ENCODE measurements around the gene SLC25A25.
"Not testable (repeated sequence)": the region's sequence is repeated elsewhere in the genome, so short reads cannot be mapped to it uniquely, and the experiment has no call there.

Gene SLC25A25

DNA sequence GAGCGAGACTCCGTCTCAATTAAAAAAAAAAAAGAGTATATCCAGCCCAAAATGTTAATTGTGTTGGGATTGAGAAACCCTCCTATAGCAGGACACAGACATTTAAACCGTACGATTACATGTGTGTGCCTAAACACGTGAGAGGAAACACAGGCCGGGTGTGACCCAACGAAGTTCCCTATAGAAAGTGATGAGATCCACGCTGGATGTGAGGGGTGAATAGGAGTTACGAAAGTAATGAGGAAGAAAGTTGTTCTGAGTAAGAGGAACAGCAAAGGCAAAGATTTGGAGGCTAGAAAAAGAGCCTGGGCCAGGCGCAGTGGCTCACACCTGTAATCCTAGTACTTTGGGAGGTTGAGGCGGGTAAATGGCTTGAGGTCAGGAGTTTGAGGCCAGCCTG lies 14.5 kb upstream of the SLC25A25 start:
- no peak for ATAC-seq

DNA sequence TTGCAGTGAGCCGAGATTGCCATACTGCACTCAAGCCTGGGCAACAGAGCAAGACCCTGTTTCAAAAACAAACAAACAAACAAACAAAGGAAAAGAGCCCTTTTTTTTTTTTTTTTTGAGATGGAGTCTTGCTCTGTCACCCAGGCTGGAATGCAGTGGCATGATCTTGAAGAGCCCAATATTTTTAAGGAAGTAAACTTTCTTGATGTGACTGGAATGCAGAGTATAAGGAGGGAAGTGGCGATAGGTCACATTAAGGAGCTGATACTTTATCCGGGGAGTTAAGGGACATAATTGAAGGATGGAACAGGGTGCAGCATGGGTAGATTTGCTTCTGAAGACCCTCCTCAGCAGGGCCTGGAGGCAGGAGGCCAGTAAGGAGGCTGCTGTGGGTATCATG lies 13.9 kb upstream of the SLC25A25 start:
- no peak for ATAC-seq

DNA sequence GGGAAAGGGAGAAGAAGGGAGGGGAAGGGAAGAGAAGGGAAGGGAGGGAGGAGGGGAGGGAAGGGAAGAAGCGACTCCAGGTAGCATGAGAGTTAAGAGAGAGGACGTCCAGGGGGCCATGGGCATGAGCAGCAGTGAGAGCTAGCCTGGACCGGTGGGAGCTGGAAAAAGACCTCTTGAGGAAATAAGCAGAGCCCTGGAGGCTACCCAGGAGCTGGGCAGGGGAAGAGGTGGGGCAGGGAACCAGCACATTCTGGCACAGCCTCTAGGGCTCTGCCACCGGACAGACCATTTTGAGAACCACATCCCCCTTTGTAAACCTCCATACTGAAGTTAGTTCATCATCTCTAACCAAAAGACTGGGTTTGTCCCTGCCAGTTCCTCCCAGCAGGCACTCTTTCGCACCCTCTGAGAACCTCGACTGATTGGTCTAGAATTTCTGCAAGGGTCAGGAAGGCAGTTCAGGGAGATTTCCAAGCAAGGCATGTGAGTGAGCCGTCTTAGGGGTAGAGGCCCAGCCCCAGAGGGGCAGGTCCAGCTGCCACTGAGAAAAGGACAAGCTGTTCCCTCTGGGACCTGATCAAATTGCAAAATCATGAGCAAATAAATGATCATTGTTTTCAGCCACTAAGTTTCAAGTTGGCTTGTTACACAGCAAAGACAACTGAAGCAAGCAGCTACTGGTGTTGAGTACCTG lies 12.5 kb upstream of the SLC25A25 start:
- ATAC-seq = no peak

DNA sequence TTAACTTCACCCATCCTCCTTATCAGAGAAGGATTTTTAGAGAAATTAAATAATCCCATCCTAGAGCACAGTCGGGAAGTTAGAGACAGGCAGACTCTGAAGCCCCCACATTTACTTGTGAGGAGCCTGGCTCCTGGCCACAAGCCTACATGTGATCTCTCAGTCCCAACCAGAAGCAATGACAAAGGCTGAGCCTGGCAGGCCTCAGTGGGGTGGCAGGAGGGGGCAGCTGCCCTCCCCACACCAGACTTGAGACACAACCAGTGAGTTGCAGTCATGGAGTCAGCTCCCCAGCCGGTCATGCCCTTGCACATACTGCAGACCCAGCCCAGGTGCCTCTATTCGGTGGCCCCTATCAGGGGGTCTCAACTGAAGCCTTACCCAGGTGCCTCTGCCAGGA lies 11.9 kb upstream of the SLC25A25 start:
- no peak for ATAC-seq

DNA sequence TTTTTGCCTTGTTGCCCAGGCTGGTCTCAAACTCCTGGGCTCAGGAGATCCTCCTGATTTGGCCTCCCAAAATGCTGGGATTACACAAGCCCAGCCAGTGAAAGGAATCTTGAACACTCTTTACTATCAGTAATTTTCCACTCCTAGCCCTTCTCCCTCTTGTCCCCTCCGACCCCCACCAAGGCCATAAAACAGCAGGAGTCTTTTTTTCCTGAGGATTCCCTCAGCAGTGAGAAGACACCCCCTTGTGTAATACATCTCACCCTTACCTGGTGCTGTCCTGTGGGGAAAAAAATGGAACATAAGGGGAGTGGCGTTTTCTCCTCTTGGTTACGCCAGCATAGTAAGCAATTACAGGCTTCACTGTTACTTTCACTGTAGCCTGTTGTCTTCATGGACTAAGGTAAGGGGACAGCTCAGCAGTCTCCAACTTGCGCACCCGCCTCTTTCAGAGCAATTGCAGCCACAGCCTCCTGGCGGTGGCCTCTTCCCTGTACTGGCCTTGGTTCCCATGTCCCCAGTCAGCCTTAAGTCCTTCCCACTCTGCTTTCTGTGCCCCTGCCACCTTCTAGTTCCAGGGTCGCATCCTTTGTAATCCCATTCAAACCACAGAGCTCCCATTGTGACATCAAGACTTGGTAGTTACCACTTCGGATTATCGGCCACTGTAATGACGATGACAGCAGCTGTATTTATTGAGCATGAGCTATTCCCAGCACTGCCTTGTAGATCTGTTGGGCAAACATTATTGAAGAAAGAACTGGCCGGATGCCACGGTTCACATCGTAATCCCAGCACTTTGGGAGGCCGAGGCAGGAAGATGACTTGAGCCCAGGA lies 10.9 kb upstream of the SLC25A25 start:
- ATAC-seq = no peak

DNA sequence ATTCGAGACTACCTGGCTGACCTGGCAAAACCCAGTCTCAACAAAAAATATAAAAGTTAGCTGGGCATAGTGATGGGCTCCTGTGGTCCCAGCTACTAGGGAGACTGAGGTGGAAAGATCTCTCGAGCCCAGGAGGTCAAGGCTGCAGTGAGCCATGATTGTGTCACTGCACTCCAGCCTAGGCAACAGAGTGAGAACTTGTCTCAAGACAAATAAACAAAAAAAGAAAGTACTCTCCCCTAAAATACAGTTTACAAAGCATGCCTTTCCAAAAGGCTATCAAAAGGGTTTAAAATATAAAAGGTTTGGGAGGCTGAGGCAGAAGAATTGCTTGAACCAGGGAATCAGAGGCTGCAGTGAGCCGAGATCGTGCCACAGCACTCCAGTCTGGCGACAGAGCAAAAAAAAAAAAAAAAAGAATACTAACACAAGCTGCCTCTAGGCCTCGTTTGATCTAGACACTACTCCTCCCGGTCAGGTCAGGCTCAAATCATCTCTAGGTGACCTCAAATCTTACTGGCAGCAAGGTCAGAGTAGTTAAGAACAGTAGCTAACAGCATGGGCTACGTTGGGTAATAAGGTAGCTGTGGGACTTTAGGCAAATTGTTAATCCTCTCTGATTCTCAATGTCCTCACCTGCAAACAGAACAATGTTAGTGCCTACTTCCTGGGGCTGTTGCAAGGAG lies 10.2 kb upstream of the SLC25A25 start:
- no peak for ATAC-seq

DNA sequence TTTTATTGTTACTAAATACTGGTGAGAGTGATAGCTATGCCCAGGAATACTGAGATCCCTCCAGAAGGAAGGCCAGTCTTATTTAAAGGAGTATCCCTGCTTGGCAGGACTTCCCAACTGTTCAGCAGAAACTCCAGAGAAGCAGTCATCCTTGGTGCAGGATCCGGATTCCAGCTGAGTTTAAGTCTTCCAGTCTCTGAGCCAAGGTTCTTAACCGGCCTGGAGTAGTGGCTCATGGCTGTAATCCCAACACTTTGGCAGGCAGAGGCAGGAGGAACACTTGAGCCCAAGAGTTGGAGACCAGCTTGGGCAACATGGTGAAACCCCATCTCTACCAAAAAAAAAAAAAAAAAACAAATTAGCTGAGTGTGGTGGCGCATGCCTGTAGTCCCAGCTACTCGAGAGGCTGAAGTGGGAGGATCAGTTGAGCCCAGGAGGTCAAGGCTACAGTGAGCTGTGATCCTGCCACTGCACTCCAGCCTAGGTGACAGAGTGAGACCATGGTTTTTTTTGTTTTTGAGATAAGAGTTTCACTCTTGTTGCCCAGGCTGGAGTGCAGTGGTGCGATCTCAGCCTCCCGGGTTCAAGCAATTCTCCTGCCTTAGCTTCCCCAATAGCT lies 8.6 kb upstream of the SLC25A25 start:
- ATAC-seq = no peak

DNA sequence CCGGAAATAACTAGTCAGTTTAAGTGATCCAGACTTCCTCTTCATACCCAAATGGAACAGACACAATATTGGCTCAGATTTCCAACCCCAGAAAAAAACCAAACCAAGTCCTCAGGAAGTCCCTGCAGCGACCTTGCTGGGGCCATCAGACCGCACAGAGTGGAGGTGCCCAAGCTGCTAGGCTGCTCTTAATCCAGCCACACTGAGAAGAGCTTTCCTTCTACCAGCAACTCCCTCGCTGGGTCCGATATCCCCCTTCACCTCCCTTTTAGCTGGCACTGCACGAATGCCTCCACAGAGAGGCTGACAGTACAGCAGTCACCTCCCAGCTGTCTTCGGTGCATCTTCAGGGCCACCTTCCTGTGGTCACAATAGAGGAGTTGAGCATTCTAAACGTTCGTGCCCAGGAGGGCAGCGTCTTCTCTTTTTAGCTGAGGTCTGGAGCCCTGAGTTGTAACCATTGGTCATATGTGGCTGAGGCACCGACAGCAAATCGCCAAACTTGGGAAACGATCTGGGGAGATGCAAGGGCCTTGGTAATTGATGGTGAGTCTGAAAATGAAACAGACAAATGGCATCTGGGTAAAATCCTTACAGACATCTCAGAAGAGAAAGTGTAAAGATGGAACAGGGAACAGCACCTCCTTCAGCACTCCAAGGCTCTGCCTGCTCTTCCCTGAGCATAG lies 6.6 kb upstream of the SLC25A25 start:
- ATAC-seq = peak in 1 of 2 donors; percentile 24

DNA sequence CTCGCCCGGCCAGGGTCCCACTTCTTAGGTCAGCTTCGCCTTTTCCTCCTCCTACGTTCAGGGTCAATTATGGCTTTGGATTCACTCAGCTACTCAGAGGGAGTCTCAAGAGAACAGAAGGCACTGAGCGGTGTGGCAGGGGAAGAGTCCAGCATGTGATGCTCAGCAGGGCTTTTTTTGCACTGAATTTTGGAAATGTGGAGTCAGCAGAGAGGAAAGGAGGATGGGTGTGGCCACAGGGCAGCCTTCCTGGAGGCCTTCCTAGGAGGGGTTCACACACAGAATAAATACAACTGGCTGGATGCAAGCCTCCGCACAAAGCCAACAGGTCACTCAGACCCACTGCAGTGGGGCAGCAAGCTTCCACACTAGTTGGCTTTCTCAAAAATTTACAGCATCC lies 5.8 kb upstream of the SLC25A25 start:
- ATAC-seq = no peak

DNA sequence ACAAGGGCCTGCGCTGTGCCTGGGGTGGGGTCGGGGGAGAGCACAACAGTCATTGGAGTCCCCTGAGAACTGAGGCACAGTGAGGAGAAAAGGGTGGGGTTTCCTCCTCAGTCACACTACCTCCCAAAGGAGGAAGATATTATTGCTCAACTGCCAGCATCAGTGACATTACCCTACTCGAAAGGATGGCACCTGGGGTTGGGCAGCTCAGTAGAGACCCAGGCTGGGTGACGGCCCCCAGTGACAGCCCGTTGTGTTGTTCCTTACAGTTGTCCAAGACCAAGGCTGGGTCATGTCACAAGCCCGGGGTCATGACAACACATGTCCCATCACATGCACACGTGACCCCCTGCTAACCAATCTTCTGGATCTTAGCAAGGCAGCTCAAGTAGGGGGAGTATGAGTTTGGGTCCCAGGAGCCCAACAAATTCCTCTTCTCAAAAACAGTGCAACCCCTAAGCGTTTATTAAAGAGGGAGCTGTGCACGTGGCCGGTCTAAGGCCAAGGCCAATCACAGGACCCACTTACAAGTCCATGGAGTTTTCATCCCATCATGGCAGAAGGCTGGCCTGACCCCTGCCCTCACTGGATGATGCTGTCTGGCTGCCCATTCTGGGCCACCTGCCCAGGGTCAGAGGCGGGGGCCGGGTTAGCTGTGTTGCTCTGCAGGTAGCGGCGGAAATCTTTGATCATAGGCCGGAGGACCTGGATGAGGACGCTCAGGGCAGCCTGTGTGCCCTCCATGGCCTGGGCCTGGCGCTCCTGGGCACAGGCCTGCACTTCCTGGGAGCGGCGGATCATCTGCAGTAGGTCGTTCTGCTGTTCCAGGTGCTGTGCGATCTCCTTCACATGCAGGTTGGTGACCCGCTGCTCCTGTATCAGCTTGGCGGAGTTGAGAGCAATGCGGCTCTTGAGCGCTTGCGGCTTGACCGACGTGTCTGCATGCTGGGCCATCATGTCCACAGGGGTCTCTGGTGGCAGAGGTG lies 4.9 kb upstream of the SLC25A25 start:
- no peak for ATAC-seq

DNA sequence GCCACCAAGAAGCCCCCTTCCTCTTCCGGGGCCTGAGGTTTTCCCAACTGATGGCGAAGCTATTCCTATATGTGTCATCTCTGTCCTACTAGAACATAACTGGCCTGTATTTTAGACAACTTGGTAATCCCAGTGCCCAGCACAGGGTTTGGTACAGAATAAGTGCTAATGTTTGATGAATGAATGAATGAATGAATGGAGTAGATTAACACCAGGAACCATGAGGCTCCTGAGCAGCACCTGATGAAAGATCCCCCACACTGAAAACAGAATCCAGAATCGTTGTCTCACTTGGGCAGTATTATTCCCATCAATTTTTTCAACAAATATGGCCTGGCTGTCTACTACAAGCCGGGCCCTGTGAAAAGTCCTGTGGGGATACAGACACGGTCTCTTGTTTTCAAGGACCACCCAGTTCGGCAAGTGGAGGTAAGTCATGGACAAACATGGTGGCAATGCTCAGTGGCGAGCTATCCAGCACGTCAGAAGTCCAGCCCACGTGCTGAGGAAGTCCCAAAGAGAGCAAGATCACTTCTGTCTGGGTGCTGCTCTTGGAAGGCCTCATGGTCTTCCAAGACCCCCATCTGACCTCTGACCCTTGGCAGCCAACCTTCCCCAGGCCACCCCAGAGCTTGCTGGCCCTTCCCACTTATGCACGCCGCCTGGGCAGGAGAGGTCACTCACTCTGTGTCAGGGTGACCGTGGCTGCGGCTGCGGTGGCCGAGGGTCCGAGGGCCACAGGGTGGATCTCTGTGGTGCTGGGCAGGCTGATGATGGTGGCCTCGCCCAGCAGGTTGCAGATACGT lies 1.9 kb upstream of the SLC25A25 start:
- no peak for ATAC-seq

DNA sequence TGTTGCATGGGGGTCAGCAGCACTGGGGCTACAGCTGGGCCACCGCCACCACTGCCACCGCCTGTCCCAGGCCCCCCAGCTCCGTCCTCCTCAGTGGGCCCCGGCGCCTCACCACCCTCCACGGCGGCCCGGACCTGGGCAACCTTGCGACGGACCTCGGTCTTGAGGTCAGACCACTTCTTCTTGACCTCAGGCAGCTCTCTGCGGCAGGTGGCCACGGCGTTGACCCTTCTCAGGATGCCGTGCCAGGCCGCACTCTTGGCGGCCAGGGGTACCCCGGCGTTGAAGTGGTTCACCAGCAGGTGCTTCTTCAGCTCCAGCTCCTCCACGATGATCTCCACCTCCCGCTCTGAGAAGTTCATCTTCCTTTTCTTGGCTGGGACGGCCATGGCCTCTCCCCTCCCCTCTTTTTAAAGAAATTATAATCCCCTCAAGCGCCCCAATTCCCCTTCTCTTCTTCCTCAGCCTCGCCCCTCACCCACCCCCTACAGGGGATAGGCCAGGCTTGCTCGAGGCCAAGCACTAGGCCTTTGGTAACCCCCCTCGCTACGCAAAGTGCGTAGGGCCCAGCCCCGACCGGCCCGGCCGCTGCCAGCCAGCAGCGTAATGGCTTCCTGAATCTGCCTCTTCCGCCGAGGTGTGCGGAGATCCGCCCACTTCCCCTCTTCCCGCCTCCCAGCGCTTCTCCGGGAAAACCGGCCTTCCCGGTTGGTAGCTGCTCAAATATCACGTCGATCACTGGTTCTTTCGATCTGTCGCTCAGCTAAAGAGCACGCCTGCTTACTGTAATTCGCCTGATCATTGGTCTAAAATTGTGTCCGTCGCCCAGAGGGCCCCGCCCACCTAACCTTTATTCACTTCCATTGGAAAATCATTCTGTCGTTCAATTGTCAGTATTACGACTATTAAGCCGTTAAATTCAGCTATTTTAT lies 1.1 kb upstream of the SLC25A25 start, which contains the start of gene NAIF1:
TSS of gene NAIF1 (minus strand) at position 608 of the 932 bp plus-strand sequence. CDS start at position 389, 219 bp downstream.
- ATAC-seq = peak; percentile 76 to 80

DNA sequence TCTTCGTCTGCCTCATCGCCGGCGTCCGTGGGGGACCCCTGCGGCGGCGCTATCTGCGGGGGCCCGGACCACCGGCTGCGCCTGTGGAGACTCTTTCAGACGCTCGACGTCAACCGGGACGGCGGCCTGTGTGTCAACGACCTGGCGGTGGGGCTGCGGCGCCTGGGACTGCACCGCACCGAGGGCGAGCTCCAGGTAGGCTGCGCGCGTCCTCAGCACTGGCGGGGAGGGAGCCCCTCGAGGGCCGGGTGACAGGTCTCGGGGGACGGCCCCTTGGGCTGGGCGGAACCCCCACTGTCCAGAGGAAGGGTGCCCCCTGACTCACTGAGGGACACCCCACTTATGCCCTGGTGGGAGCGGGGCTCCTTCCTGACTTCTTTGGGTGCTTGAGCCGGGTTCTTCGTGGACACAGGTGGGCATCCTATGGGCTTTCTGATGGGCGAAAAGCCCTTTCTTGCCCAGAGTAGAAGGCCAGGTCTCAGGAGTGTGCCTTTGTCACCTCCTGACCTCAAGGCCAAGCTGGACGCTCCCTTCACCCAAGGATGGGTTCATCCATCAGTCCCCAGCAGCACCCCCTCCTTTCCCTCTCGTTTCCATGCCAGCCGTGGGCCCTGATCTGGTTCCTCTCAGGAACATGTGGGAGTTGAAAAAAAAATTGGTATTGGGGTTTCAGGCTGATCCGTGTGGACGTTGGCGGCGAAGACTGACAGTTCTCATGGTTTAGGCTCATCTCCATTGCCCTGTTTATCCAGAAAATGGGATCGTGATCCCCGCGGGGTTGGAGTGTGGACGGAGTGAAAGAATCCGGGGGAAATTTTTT lies 564 bp downstream of the SLC25A25 start:
- ATAC-seq = no peak

DNA sequence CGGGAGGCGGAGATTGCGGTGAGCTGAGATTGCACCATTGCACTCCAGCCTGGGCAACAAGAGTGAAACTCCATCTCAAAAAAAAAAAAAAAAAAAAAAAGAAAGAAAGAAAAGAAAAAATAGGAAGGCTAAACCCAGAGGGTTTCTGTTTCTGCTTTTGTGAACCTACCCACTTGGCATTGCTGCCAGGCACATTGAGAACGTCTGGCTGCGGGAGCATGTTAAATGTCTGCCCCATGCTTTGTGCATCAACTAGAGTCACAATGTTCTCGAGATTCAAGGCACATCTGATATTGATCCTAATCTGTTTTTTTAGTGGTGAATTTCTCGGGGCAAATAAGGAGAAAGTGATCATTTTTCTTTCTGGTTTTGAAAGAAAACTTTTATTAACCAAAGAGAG lies 2.8 kb downstream of the SLC25A25 start:
- ATAC-seq = no peak

DNA sequence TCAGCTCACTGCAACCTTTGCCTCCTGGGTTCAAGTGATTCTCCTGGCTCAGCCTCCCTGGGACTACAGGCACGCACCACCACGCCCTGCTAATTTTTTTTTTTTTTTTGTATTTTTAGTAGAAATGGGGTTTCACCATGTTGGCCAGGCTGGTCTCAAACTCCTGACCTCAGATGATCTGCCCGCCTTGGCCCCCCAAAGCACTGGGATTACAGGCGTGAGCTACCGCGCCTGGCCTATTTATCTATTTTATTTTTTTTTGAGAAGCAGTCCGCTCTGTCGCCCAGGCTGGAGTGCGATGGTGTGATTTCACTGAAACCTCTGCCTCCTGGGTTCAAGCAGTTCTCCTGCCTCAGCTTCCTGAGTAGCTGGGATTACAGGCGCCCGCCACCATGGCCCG lies 3.4 kb downstream of the SLC25A25 start:
- ATAC-seq = not testable (repeated sequence)

DNA sequence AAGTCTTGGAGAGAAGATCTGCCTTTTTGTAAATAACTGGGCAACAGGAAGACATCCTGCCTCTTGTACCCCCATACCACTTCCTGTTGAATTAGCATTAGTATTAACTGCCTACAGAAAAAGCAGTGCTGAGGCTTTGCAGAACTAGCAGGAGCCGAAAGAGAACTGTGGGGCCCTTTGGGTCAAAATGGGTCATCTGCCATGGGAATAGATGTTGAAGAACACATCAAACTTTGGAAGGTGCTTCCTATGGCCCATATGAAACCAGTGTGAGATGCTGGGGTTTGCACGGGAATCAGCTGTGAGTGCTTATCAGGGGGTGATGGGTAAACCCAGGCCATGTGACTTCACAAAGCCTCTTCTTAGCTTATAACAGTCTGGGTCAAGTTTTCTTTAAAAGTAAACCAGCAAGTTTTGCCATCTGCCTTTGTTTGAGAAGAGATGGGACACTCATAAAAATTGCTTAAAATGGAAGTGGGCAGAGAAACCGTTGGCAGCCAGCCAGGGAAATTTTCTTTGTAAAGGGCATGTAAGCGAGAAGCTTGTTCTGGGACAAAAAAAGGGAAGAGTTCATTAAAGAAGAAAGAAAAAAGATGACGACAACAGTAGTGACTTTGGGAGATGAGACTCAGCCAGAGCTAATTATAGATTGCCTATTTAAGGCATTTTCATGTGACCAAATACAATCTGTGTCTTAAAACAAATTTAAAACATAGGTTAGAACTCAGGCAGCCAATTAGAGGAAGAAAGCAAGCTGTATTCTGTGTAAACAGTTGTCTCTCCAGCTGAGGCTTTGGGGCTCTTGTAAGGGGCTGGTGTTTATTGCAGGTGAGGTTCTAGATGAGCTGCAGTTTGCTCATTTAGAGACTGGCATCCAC lies 4.4 kb downstream of the SLC25A25 start:
- ATAC-seq = no peak

DNA sequence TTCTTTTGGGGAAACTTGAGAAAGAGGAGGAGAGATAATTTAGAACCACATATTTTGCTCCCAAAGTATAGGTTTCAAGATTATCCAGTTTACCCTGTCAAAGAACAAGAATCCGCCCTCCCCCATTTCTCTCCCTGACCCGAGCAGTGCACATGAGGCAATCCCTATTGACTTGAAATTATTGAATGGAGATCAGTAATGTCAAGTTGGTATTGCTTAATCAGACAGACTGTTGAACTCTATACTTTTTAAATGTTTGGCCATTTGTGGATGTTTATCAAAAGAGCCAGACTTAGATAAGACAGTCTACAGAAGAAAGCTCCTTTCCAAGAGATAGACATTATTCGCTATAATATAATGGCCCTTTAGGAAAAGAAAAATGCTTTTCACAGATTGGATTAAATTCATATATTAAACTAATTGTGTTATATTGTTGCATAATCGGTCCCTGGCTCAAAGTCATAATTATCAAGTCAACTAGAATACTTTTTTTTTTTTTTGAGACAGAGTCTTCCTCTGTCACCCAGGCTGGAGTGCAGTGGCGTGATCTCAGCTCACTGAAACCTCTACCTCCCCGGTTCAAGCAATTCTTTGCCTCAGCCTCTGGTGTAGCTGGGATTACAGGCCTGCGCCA lies 5.3 kb downstream of the SLC25A25 start:
- ATAC-seq = no peak

Data from activated CD4-positive, CD25-positive, alpha-beta regulatory T cell treated with anti-CD3 and anti-CD28 coated beads, Interleukin-2, amount 50 U/mL, for 24 hours (primary cell).